NCI-H1417 treated with DMSO at 0.1 percent for 48 hours (cell line): Measurements from ENCODE around the gene SNTB2.
"Not testable (repeated sequence)": the region's sequence is repeated elsewhere in the genome, so short reads cannot be mapped to it uniquely, and the experiment has no call there.

Experiments
- DNase-seq: peaks from one replicate; lab custom pipeline; 2025; lab: John Stamatoyannopoulos, UW

SNTB2 gene

DNA sequence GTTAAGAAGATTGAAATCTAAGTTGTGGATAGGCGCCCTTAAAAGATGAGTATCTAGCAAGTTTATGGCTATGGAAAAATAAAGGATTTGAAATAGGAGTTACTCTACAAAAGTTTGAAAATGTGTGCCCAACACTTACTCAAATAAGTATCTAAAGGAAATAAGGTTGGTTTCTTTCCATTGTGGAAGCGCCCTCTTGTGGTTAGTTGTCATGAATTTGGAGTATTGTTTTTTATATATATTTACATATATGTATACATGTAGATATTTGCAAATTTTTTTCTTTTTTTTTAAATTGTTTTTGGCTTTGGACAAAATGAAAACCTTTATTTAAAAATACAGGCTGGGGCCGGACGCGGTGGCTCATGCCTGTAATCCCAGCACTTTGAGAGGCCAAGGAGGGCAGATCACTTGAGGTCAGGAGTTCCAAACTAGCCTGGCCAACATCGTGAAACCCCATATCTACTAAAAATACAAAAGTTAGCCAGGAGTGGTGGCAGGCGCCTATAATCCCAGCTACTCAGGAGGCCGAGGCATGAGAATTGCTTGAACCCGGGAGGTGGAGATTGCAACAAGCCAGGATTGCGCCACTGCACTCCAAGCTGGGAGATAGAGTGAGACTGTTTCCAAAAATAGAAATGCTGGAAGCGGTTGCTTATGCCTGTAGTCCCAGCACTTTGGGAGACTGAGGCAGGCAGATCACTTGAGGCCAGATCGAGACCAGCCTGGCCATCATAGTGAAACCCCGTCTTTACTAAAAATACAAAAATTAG, 100.2 kb downstream of the SNTB2 start:
- peak; percentile 6 for DNase-seq

DNA sequence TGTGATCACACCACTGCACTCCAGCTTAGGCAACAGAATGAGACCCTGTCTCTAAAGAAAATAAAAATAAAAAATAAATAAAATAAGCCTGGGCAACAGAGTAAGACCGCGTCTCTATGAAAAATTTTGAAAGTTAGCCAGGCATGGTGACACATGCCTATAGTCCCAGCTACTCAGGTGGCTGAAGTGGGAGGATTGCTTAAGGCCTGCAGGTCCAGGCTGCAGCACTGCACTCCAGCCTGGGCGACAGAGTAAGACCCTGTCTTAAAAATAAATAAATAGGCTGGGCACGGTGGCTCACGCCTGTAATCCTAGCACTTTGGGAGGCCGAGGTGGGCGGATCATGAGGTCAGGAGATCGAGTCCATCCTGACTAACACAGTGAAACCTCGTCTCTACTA, 104.7 kb downstream of the SNTB2 start:
- DNase-seq = not testable (repeated sequence)

DNA sequence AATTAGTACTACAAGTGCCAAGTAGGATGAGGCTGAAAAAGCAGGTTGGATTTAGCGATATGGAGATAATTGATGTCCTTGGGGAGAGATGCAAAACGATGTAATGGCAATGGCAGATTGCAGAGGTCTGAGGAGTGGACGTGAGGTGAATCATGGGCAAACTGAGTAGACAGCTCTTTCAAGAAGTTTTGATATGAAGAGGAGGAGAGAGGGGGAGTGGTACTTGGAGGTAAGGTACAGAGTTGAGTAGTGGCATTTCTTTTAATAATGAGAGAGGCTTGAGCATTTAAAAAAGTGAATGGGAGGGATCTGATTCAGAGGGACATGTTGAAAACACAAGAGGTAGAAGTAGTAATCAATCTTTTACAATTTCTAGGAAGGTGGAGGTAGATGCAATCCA, 106.4 kb downstream of the SNTB2 start:
- no peak for DNase-seq

DNA sequence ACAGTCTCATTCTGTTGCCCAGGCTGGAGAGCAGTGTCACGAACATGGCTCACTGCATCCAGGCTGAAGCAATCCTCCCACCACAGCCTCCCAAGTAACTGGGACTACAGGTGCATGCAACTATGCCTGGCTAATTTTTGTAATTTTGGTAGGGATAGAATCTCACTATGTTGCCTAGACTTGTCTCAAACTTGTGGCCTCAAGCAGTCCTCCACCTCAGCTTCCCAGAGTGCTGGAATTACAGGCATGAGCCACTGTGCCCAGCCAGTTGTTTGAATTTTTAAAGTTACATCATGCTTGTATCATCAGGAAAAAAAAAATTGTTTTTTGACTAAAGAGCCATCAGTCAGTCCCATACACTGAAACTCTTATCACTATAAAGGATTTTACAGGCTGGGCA, 107.1 kb downstream of the SNTB2 start:
- DNase-seq = no peak

DNA sequence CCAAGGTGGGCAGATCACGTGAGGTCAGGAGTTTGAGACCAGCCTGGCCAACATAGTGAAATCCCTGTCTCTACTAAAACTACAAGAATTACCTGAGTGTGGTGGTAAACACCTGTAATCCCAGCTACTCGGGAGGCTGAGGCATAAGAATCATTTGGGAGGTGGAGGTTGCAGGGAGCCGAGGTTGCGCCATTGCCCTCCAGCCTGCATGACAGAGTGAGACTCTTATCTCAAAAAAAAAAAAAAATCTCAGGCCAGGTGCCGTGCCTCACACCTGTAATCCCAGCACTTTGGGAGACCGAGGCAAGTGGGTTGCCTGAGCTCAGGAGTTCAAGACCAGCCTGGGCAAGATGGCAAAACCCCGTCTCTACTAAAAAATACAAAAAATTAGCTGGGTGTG, 109.8 kb downstream of the SNTB2 start:
- not testable (repeated sequence) for DNase-seq

DNA sequence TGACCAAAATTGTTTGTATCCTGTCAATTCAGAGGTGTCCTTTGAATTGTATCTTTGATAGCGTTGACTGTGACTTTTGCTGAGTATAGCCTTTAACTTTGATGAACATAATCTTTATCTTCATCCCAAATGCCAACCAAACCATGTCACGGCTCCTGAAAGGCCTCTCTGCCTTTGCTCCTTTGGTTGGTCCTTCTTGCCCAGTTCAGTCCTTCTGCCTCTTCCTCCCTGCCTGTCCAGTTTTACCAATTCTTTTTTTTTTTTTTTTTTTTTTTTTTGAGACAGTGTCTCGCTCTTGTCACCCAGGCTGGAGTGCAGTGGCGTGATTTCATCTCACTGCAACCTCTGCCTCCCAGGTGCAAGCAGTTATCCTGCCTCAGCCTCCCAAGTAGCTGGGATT, 111.3 kb downstream of the SNTB2 start:
- DNase-seq = no peak

DNA sequence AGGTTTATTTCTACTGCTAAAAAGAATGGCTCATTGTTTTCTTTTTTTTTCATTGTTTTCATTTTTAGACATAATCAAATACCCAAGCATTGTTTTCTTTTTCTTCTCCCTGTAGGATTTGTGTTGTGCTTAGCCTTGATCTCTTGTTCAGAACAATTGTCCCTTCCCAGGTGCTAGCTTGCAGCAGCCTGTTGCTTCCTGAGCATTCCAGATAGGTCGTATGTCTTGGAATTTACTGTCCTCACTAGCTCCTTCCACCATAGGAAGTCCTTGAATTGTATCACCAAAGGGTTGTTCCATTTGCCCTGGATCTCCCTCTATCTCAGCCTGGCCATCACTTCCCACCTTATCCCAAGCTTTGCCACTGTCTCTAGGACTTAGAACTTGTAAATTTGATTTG, 114.2 kb downstream of the SNTB2 start:
- DNase-seq = no peak

DNA sequence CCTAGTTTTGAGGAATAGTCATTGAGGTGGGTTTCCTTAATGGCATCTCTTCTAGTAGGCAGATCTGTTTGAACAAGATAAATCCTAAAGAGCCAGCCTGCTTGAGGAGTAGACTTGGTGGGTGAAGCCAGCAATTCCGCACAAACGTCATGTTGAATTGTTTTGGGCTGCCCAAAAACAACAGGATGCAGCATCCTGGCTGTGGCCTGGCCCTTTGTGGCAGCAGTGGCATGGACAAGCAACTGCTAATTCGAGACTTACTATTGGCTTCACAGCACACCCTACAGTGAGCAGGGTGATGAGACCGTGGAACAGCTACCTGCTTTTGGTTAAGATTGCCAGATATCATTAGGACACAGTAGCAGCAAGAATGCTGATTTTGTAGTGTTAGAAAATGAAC, 114.9 kb downstream of the SNTB2 start:
- DNase-seq = no peak

DNA sequence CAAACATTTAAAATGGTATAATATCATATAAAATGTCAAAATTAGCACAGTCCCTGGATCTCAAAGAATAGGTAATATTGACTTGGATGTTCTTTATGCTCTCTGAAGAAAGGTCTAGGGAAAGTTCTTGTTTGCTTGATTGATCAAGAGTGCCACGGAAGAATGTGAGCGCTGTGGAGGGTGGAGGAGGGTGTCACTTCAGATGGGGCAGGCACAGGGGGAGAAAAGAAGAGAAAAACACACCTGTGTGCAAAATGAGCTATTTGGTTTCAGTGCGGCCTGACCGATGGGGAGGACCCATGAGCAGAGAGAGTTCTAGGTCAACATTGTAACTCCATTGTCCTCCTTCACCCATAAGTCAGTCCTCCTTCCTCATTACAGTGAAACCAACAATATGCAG, 115.3 kb downstream of the SNTB2 start:
- DNase-seq = no peak

DNA sequence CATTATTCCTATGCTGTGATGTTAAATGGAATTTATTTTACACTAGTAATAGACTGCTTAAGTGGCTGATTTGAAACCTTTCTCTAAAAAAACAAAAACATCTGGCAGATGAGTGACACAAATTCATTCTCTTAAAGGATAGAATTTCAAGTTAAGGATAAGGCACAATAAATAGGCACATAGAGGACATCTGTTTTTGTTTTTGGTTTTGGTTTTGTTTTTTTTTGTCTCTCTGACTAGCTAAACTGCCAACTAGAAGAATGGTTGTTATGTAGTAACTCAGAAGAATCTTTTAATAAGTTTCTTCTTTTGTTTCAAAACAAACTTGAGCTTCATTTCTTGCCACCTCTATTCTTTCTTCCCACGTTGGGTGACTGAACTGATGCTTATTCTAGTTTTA, 119.1 kb downstream of the SNTB2 start:
- no peak for DNase-seq

DNA sequence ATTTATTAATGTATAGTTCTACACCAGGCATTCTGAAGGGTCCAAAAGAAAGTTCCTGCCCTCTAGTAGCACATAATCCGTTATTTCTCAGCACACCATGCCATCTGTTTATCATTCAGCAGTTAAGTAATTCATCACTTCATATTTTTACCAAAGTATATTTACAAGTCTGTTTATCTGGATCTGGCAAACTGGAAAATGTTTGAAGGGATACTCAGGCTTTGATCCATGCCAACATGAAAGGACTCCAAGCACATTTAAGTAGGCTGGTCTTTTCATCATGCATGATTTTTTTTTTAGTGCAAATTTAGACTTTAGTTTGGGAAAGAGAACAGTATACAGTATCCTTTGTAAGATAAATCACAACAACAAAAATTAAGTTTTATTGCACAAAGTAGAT, 120.1 kb downstream of the SNTB2 start:
- DNase-seq = no peak

DNA sequence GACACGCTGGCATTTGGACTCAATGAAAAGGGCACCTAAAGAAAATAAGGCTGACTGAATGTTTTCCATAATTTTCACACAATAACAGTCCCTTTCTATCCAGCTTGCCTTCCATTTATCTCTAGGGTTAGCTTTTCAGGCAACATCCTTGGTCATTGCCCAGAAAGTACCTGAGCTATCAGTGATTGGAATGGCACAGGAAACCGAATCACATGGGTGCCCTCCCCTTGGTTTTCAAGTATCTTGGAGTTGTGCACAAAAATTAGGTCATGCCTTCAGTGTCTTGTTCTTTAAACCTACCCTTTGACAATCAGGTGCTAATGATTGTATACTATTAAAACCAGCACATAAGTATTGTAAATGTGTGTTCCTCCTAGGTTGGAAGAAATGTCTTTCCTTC, 120.9 kb downstream of the SNTB2 start:
- no peak for DNase-seq

DNA sequence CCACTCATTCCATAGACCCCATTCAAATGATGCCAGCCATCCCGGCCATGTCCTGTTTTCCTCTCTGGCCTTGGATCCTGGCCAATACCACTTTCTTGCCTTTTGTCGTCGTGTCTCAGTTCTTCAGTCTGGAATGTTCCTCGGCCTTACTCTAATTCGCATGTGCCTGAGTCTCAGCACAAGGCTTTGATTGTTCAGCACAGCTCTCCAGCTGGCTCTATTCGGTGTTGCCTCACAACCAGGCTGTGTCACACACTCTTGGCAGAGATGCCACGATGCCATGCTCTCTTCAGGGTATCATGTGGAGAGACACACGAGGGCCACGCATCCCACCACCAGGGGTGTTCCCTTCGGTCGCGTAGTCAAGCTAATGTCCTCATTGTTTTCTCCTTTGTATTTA, 122.4 kb downstream of the SNTB2 start:
- DNase-seq = no peak

DNA sequence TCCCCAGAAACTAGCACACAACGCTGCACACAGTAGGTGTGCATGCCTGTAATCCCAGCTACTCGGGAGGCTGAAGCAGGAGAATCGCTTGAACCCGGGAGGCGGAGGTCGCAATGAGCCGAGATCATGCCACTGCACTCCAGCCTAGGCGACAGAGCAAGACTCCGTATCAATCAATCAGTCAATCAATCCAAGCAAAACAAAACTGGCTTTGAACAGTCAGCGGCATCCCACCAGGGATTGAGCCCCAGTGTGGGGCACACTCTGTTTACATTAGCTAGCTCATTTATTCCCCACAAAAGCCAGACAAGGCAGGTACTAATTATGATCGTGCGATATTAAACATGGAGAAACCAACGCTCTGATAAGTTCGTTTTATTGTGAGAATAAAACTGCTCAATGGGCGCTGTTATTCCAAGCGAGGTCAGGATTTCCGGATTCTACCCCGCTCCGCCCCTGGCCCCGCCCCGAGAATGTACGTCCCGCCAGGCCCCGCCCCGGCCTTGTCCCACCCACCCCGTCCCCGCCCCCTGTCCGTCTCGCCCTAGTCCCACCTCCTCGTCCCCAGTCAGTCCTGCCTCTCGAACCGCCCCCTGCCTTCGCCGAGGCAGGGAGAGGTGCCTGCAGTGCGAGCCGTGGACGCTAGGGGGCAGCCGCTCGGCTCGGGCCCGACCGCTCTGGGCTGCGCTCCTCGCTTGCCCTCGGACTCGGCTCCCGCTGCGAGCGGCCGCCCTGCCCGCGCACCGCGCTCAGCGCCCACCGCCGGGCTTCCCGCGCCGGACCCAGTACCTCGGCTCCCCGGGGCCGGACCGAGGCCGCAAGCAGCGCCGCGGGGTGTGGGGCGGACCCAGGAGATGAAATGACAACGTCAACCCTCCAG, 123.9 kb downstream of the SNTB2 start, which contains the start of gene VPS4A:
Gene VPS4A, plus strand, starts transcription at position 698 of the 880 bp plus-strand sequence. Its CDS starts 162 bp downstream, at position 860.
- DNase-seq = peak; percentile 71

DNA sequence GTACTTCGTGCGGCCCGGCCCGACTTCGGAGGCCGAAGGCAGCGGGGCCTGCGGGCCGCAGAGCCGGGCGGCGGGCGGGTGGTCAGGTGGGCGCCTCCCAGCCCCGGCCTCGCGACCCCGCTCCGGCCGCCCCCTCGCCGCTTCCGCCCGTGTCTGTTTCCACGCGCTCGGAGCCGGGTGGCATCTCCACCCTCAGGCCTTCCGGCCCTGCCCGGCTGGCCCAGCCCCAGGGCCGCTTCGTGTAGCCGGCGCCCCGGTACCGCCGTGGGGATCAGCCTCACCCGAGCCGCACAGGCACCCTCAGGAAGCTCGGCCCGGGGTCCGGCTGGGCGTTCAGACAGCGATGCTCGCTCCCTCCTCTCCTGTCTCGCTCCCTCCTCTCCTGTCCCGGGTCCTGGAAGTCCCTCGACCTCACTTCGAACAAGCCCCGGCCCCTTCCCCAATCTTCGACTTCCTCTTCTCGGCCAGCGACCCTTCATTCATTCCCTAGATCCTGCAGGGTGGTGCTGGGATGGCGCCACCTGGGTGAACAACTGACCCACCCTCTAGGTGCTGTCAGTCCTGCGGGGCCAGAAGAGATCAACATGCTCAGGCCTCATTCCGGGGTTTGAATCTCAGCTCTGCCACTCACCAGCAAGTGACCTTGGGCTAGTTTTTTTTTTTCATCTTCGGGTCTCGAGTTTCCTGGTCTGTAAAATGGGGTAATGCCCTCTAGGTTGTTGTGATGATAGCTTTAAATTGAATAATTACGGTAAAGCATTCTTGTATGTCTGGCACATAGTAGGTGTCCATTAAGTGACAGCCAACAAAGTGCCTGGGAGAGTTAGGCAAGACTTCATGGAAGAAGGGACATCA, 124.8 kb downstream of the SNTB2 start:
- no peak for DNase-seq

DNA sequence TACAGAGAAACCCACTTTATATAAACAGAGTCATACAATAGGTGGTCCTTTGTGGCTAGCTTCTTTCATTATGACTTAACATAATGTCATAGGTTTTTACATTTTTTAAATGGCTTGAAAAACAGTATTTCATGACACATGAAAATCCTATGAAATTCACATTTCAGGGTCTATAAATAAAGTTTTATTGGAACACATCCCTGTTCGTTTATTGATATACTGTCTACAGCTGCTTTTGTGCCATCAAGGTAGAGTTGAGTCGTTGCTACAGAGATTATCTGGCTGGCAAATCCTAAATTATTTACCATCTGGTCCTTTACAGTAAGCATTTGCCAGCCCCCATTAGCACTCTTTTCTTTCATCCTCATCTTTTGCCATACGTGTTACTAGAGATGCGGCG, 126.5 kb downstream of the SNTB2 start:
- no peak for DNase-seq

DNA sequence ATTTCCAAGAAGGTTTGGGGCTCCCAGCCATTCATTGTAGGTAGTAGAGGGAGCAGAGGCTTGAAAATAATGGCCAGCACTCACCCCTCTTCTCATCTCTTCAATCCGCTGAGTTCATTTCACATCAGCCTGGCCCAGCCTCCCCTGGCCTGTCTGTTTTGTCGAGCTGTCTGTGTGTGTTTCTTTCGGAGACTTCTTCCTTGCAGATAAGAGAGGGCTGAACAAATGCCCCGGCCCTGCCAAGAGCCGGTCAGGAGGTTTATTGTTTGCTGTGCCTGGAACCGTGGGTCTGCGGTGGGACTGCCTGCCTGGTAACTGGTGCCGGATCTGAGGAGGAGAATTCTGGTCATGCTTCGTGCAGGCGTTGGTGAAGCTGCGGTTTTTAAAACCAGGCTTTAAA, 127.6 kb downstream of the SNTB2 start:
- DNase-seq = no peak

DNA sequence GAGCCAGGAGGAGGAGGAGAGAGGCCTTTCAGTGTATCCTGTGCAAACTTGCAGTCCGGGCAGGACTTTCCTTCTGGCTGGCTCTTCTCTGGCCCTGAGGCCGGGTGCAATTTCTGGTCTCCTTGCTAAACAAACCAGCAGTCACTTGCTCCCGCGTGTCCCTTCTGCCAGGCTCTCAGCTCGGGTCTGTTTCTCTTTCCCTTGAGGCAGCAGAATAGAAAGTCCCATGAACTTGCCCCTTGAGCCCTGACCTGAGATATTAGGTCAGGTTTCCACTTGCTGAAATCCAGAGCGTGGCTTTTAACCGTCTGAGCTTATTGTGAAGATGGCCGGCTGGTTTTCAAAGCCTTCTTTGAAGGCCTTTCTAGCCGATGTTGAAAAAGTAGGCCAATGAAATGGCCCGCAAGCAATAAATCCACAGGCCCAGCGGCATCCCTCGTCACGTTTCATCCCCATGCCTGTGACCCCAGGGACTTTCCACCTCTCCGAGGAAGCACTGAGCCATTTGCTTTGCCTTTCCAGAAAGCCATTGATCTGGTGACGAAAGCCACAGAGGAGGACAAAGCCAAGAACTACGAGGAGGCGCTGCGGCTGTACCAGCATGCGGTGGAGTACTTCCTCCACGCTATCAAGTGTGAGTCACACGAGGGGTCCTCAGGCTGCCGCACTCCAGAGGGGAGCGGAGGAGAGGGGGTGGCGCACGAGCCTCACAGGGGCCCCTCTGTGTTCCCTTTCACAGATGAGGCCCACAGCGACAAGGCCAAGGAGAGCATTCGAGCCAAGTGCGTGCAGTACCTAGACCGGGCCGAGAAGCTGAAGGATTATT, 128.7 kb downstream of the SNTB2 start:
- DNase-seq = no peak

DNA sequence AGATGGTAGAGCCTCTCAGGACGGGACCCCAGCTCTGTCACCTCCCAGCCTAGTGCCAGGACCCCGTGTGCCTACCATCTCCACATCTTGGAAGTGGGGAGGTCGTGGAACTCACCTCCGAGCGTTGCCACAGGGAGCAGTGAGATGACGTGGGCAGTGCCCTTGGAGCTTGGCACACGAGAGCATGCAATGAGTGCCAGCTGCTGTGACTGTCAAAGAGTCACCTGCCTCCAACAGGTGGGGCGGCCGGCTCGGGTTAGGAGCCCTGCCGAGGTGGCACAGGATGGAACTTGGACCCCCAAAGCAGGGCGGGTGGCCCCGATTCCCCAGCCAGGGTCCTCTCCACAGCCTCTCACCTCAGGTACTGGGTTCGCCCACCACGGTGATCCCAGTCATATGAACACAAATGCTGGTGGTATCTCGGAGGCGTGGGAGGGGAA, 129.7 kb downstream of the SNTB2 start:
- DNase-seq = no peak

DNA sequence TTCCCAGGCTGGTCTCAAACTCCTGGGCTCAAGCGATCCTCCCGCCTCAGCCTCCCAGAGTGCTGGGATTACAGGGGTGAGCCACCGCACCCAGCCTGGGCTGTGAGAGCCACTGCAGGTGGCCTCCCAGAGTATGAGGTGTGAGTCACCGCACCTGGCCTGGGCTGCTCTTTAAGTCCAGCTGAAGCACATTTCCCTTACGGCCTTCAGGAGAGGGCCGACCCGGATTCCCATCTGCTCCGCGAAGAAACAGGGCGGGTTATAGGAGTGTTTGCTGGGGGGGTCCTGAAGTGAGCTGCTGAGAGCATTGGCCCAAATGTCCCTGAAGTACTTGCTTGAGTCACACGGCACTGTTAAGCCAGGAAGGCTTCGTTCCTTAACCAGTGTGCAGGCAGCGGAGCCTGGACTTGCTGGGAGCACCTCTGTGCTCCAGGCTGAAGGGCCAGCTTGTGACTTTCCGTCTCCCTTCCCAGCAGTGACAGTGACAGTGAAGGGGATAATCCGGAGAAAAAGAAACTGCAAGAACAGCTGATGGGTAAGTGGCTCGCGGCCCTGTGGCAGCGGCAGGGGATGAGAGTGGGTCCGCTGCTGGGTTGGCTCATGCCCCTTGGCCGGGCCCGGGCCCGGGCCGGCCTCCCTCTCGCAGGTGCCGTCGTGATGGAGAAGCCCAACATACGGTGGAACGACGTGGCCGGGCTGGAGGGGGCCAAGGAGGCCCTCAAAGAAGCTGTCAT, 131.4 kb downstream of the SNTB2 start:
- DNase-seq = no peak

DNA sequence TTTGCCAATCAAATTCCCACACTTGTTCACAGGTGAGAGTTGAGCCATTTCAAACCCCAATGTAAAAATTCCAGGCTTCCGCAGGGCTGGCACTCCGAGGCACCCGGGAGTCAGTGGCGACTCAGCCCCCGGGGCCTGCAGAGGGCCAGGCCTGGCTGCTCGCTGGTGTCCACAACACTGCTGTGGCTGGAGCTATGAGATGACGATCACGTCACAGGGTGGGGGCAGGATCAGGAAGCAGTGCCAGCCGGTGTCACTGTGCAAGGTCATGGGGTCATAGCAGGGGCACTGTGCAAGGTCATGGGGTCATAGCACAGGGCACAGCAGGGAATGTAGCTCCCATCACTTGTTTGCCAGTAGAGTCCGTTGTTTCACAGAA, 131.9 kb downstream of the SNTB2 start:
- no peak for DNase-seq
